Subcutaneous adipose tissue (tissue), 4 donors: ENCODE results near the gene FAM53A. TPM values are rescaled to one million over a fixed set of nuclear protein-coding genes. Genes with fewer than 3 reads are reported as not detected.

Experiments used
- CTCF ChIP-seq: fragments of 450-650 bp; IDR thresholded peaks from one replicate; pipeline ENCODE4 v1.5.1; 2016; ENCODE audit warnings: low read depth, mild to moderate bottlenecking, control low read depth, antibody characterized with exemption, moderate library complexity
- total RNA-seq, 4 donors: library from RNA; depleted of rRNA; stranded (reverse); fragments of >200 nt; gene quantifications; one replicate each; pipeline ENCODE4 v1.1.0, GENCODE V29; 2016

Gene FAM53A
- total RNA-seq, 4 donors from 2014 or later: 1.5 to 5.9 (median 3.8) TPM

DNA sequence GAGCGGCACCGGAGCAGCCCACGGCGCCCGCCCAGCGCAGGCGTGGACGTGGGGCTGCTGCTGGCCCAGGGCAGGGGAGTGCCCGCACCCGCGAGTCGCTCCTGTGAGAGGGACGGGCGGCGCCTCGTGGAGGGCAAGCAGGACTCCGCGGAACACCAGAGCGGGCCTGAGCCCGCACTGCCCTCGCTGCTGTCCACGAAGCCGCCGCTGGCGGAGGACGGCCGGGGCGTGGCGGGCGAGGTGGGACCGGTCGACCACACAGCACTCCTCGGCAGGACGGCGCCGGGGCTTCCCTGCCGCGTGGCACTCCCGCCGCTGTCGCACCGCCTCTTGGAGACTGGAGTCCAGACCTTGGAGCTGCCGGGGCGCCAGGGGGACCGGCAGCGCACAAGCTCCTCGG lies 29.0 kb downstream of the FAM53A start:
- no peak for TF ChIP-seq CTCF

DNA sequence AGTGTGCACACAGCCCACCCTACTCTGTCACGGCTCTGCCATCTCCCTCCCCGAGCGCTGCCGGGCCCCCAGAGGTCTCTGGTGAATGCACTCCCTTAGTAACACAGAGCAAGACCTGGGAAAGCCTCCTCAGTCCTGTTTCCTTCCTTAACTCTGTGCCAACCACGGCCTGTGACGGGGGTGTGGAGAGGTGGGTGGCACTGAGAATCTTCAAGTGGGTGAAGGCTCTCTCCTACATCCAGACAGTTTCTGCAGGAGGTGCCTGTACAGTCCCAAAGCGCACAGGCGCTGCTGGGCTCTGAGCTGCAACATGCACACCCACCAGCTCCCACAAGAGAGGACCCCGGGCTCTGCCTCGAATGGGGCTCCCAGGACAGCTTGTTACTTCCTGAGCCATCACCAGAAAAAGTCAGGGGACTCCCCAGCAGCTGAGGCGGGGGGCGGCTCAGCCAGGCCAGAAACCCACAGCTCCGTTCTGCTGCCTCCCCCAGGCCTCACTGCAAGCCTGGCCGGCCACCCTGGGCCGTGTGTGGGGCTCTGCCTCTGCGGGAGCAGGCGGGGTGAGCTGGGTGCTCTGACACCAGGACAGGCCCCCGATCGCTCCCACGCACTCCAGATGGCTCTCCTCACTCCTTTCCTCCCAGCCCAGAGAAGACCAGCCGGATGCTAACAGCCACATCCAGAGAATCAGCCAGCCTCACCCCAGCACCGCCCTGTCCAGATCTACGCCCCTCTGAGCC lies 29.7 kb downstream of the FAM53A start:
- no peak for TF ChIP-seq CTCF

DNA sequence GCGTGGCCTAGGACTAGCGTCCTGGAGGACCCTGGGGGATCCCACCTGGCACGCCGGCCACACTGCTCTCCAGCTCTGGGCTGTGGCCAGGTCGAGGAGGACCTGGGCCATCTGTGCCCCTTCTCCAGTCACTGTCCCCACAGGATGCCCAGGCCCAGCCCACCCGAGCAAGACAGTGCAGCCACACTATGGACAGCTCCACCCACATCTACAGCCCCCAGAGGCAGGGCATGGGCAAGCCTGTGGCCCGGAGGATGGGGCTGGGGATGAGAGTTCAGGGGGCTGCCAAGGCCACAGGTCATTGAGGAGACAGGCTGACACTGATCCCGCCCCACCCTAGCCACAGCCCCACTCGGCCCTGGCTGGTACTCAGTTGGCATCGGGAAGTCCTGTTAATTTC lies 30.3 kb downstream of the FAM53A start:
- TF ChIP-seq CTCF: no peak

- no peak for TF ChIP-seq CTCF
Measured at GRCh38 chr4:1652088-1652487, 32.0 kb downstream of the FAM53A start.

- no peak for TF ChIP-seq CTCF
Measured at GRCh38 chr4:1651609-1652008, 32.5 kb downstream of the FAM53A start.

GRCh38 chr4:1648962-1649361 lies 35.2 kb downstream of the FAM53A start:
- no peak for TF ChIP-seq CTCF

GRCh38 chr4:1647432-1647831 lies 36.7 kb downstream of the FAM53A start:
- TF ChIP-seq CTCF: no peak
